ENCODE measurements around the gene GCLM. TPM values are rescaled to one million over a fixed set of nuclear protein-coding genes. Genes with fewer than 3 reads are reported as not detected.

Gene GCLM
- total RNA-seq, 1 experiment from 2014 or later: 14.1 TPM

- TF ChIP-seq ZSCAN18 (CRISPR knock-in tag; IDR thresholded peaks at IDR 0.05): no peak
Observed at GRCh38 chr1:93958726-93959100, 49.5 kb upstream of the GCLM start (continued).

- Mint-ChIP-seq H3K9me3 (peaks cover 29% of the 10 kb centered on the region), H3K27ac (no peak overlapping the region), H3K4me3 (no peak overlapping the region), H3K27me3 (ENCODE audit: low read depth) (peaks cover 4% of the 10 kb centered on the region), H3K36me3 (peaks cover 15% of the 10 kb centered on the region), H3K4me1 (no peaks in the 10 kb centered on the region)
- CTCF ChIA-PET: interaction anchor here (0.6 to 1.2 kb wide), 2 partner anchors 22 to 87 kb away, joined by 3 to 4 read pairs; no protein-coding TSS in a partner anchor
- POLR2A ChIA-PET: interaction anchor here (0.6 to 0.7 kb wide), 2 partner anchors 438 to 718 kb away, joined by 3 to 4 read pairs; no protein-coding TSS in a partner anchor
- DNase-seq (ENCODE audit: low spot score) (no peak), ATAC-seq (no peak)
- TF ChIP-seq PREB (CRISPR knock-in tag; IDR thresholded peaks at IDR 0.05; ENCODE audit: borderline replicate concordance): no peak
- no peak for TF ChIP-seq E2F5 (CRISPR knock-in tag; IDR thresholded peaks at IDR 0.05)
- TF ChIP-seq FOXK1 (CRISPR knock-in tag; IDR thresholded peaks at IDR 0.05): no peak
- no peak for TF ChIP-seq MYBL2 (CRISPR knock-in tag; IDR thresholded peaks at IDR 0.05)
- TF ChIP-seq ERG (CRISPR knock-in tag; IDR thresholded peaks at IDR 0.05): no peak
- no peak for TF ChIP-seq GTF2I (CRISPR knock-in tag; conservative IDR thresholded peaks at IDR 0.05)
- TF ChIP-seq JUN (CRISPR knock-in tag; IDR thresholded peaks at IDR 0.05): no peak
- no peak for TF ChIP-seq IRF1 (CRISPR knock-in tag; IDR thresholded peaks at IDR 0.05)
- no peak for TF ChIP-seq AFF4 (CRISPR knock-in tag; IDR thresholded peaks at IDR 0.05; ENCODE audit: borderline replicate concordance)
- no peak for TF ChIP-seq NR3C1 (CRISPR knock-in tag; conservative IDR thresholded peaks at IDR 0.05; ENCODE audit: low read depth)
- no peak for TF ChIP-seq NR1H2 (CRISPR knock-in tag; IDR thresholded peaks at IDR 0.05)
- TF ChIP-seq ZNF219 (CRISPR knock-in tag; IDR thresholded peaks at IDR 0.05; ENCODE audit: borderline replicate concordance): no peak
- TF ChIP-seq FOXJ3 (CRISPR knock-in tag; IDR thresholded peaks at IDR 0.05; ENCODE audit: borderline replicate concordance): no peak
- no peak for TF ChIP-seq CREM (CRISPR knock-in tag; IDR thresholded peaks at IDR 0.05)
- TF ChIP-seq NFE2L1 (CRISPR knock-in tag; IDR thresholded peaks at IDR 0.05): no peak
- TF ChIP-seq TP53 (CRISPR knock-in tag; IDR thresholded peaks at IDR 0.05): no peak
- TF ChIP-seq MXD4 (CRISPR knock-in tag; IDR thresholded peaks at IDR 0.05; ENCODE audit: borderline replicate concordance): no peak
Observed at GRCh38 chr1:93958032-93958725, 48.9 kb upstream of the GCLM start.
